ENCODE data around the gene KLHL40.

- TF ChIP-seq CTCF (IDR thresholded peaks at IDR 0.05) (no peak), EZH2 (IDR thresholded peaks at IDR 0.05; ENCODE audit: borderline replicate concordance, insufficient read depth, low read depth, low read length, poor library complexity, severe bottlenecking) (no peak)
These were observed 30.8 kb upstream of the KLHL40 start for GRCh38 chr3:42654331-42655201.

Data from B cell (primary cell).